SK-N-SH treated with all-trans-retinoic acid at 6 μM for 48 hours (cell line): ENCODE results near the gene CLEC16A.

Source experiments
- ESRRG ChIP-seq: fragments of 250-450 bp; sonication (Bioruptor Pico); IDR thresholded peaks from 2 replicates; pipeline ENCODE4 v1.6.1; 2021; ENCODE audit warnings: mild to moderate bottlenecking
- PATZ1 ChIP-seq: fragments of 250-450 bp; sonication (Bioruptor Pico); IDR thresholded peaks from 2 replicates; pipeline ENCODE4 v1.8.0; 2020; ENCODE audit warnings: mild to moderate bottlenecking, moderate library complexity, borderline replicate concordance
- SNAI2 ChIP-seq: fragments of 250-450 bp; sonication (Bioruptor Pico); IDR thresholded peaks from 2 replicates; pipeline ENCODE4 v1.5.0; 2020; ENCODE audit warnings: mild to moderate bottlenecking, moderate library complexity
- ZFP30 ChIP-seq: fragments of 450-650 bp; formaldehyde crosslinking; IDR thresholded peaks from 2 replicates; pipeline ENCODE4 v1.5.0; 2022; ENCODE audit warnings: mild to moderate bottlenecking, moderate library complexity

DNA sequence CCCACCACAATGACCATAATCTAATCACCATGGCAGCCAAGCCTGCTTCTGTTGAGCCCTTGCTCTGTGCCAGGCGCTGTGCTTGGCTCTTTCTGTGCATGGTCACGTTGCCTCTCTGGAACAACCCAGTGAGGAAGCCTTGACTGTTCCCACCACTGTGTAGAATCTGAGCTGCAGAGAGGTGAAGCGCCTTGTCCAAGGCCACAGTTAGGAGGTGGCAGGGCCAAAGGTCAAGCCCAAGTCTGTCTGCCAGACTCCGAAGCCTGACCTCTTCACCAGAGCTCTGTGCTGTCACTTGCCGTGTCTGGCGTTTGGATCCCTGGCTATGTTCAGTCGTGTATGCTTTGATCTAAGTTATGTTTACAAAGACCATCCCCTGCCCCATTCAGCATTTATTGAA lies 10.5 kb downstream of the CLEC16A start:
- TF ChIP-seq ZFP30 (CRISPR knock-in tag), result no peak
- no peak for TF ChIP-seq SNAI2 (CRISPR knock-in tag)
- TF ChIP-seq ESRRG (CRISPR knock-in tag), result no peak
- TF ChIP-seq PATZ1 (CRISPR knock-in tag), result no peak
